HG03097 (cell line): ENCODE results near the gene SH3RF3.

ENCODE experiments used
- ATAC-seq: cut with Tn5 transposase; IDR thresholded peaks from one replicate; pipeline ENCODE4 v1.9.1; 2021; ENCODE audit not compliant: unreplicated experiment, low FRiP score

Gene SH3RF3

GRCh38 chr2:109128616-109129355, at the start of gene SH3RF3:
Gene SH3RF3 (plus strand): TSS chr2:109129205.
- ATAC-seq = peak; percentile 45

- ATAC-seq = no peak
These were observed 49.4 kb upstream of the SH3RF3 start for GRCh38 chr2:109079590-109079989.

GRCh38 chr2:109080109-109080508, 48.9 kb upstream of the SH3RF3 start:
- ATAC-seq = no peak

- no peak for ATAC-seq
These were observed 48.2 kb upstream of the SH3RF3 start for GRCh38 chr2:109080757-109081156.

- no peak for ATAC-seq
These were observed 47.6 kb upstream of the SH3RF3 start for GRCh38 chr2:109081374-109081773.

GRCh38 chr2:109083771-109084170, 45.2 kb upstream of the SH3RF3 start:
- no peak for ATAC-seq

GRCh38 chr2:109084341-109084740, 44.7 kb upstream of the SH3RF3 start:
- ATAC-seq = no peak

- ATAC-seq = no peak
These were observed 42.9 kb upstream of the SH3RF3 start for GRCh38 chr2:109085912-109086742.

GRCh38 chr2:109086743-109087020, 42.3 kb upstream of the SH3RF3 start:
- ATAC-seq = no peak

GRCh38 chr2:109087055-109087663, 41.8 kb upstream of the SH3RF3 start:
- no peak for ATAC-seq

GRCh38 chr2:109089602-109090300, 39.3 kb upstream of the SH3RF3 start:
- no peak for ATAC-seq

GRCh38 chr2:109091526-109091925, 37.5 kb upstream of the SH3RF3 start:
- no peak for ATAC-seq

GRCh38 chr2:109094144-109094543, 34.9 kb upstream of the SH3RF3 start:
- no peak for ATAC-seq

- no peak for ATAC-seq
These were observed 30.6 kb upstream of the SH3RF3 start for GRCh38 chr2:109098251-109098920.

- no peak for ATAC-seq
These were observed 30.1 kb upstream of the SH3RF3 start for GRCh38 chr2:109098921-109099273.

GRCh38 chr2:109102588-109103233, 26.3 kb upstream of the SH3RF3 start:
- no peak for ATAC-seq

GRCh38 chr2:109105113-109105512, 23.9 kb upstream of the SH3RF3 start:
- ATAC-seq = no peak

- no peak for ATAC-seq
These were observed 20.3 kb upstream of the SH3RF3 start for GRCh38 chr2:109108740-109109139.

- no peak for ATAC-seq
These were observed 19.7 kb upstream of the SH3RF3 start for GRCh38 chr2:109109342-109109741.

GRCh38 chr2:109110170-109110569, 18.8 kb upstream of the SH3RF3 start:
- no peak for ATAC-seq
